ENCODE measurements around the gene SH3D19. TPM values are rescaled to one million over a fixed set of nuclear protein-coding genes. Genes with fewer than 3 reads are reported as not detected.

Gene SH3D19
- total RNA-seq, 1 experiment from 2014 or later = 29.7 TPM

DNA sequence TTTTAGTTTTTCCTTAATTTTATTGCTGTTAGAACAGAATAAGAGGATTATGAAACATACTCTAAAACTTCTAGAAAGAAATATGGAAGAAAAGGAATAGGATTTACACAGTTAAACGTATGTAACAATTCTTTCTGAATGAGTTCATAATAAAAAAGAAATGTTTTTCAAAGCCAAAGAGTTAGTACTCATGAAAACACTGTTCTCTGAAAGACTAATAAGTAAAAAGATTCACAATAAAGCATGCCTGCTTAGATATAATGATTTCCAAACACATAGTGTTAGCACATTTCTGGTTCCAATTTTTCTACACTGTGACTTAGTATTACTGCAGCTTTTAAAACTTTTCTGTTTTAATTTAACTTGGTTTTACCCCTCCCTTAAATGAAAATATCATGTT, 98.2 kb downstream of the SH3D19 start:
- no peak overlapping the region for H3K14ac ChIP-seq (ENCODE audit: insufficient read depth, low read length)
- H3K9me3 ChIP-seq (ENCODE audit: control insufficient read depth, low read depth, low read length) = no peaks in the 10 kb centered on the region
- H3K27ac Mint-ChIP-seq = no peak overlapping the region
- H3K4me2 ChIP-seq (ENCODE audit: insufficient read depth, insufficient read length, low read length) = no peak overlapping the region
- no peak overlapping the region for H2AK5ac ChIP-seq (ENCODE audit: insufficient read length, low read length)
- H3K79me2 ChIP-seq (ENCODE audit: insufficient read depth, low read length) = no peaks in the 10 kb centered on the region
- H2BK15ac ChIP-seq (ENCODE audit: low read depth, low read length) = no peak overlapping the region
- peaks cover 4 to 13% (median 7%) of the 10 kb centered on the region in 3 experiments; a peak in 6 of 7 replicates for H3K36me3 Mint-ChIP-seq (ENCODE audit: insufficient read depth in 1 of 3, low read depth in 3 of 3)
- H4K8ac ChIP-seq (replicated peaks; ENCODE audit: insufficient read length, low read depth, low read length) = no peak overlapping the region
- H2AFZ ChIP-seq (ENCODE audit: low read length) = no peak overlapping the region
- no peak overlapping the region for H3K4me3 Mint-ChIP-seq
- no peaks in the 10 kb centered on the region for H4K20me1 ChIP-seq (ENCODE audit: control insufficient read depth, insufficient read depth, insufficient read length)
- H2BK120ac ChIP-seq (ENCODE audit: low read depth, low read length, poor library complexity, severe bottlenecking) = no peak overlapping the region
- H2BK20ac ChIP-seq (ENCODE audit: low read depth, low read length, poor library complexity, severe bottlenecking) = no peak overlapping the region
- H3T11ph ChIP-seq (ENCODE audit: low read length) = no peak overlapping the region
- no peaks in the 10 kb centered on the region for H3K4me1 ChIP-seq (ENCODE audit: insufficient read depth, low read length)
- no peak overlapping the region for H3K23ac ChIP-seq (ENCODE audit: insufficient read length, low read depth, low read length)
- no peaks in the 10 kb centered on the region for H3K23me2 ChIP-seq (ENCODE audit: insufficient read length, low read depth, low read length, poor library complexity, severe bottlenecking)
- WGBS (ENCODE audit: extremely low coverage, insufficient read length, low lambda C conversion rate) = no CpG with 5 or more reads among the region's 1 CpG
- no peak overlapping the region for H3K18ac ChIP-seq (ENCODE audit: insufficient read length, low read depth, low read length)
- no peak overlapping the region for H2BK12ac ChIP-seq (ENCODE audit: insufficient read length, low read depth, low read length)
- H3K79me1 ChIP-seq (ENCODE audit: insufficient read depth, low read depth, low read length, poor library complexity, severe bottlenecking) = no peaks in the 10 kb centered on the region
- no peaks in the 10 kb centered on the region; a peak in 1 of 5 replicates for H3K9me3 Mint-ChIP-seq
- DNase-seq = no peak
- H3K27me3 ChIP-seq (ENCODE audit: insufficient read depth, low read length) = no peaks in the 10 kb centered on the region
- no peak overlapping the region for H4K91ac ChIP-seq (ENCODE audit: insufficient read length, low read depth, low read length)
- H2BK5ac ChIP-seq (ENCODE audit: insufficient read length, low read length) = no peak overlapping the region
- no peaks in the 10 kb centered on the region for H3K27me3 Mint-ChIP-seq (ENCODE audit: low read depth)
- H3K4me1 Mint-ChIP-seq = peaks cover 8% of the 10 kb centered on the region in 2 experiments
- TF ChIP-seq, protein P1, sequence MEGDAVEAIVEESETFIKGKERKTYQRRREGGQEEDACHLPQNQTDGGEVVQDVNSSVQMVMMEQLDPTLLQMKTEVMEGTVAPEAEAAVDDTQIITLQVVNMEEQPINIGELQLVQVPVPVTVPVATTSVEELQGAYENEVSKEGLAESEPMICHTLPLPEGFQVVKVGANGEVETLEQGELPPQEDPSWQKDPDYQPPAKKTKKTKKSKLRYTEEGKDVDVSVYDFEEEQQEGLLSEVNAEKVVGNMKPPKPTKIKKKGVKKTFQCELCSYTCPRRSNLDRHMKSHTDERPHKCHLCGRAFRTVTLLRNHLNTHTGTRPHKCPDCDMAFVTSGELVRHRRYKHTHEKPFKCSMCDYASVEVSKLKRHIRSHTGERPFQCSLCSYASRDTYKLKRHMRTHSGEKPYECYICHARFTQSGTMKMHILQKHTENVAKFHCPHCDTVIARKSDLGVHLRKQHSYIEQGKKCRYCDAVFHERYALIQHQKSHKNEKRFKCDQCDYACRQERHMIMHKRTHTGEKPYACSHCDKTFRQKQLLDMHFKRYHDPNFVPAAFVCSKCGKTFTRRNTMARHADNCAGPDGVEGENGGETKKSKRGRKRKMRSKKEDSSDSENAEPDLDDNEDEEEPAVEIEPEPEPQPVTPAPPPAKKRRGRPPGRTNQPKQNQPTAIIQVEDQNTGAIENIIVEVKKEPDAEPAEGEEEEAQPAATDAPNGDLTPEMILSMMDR (conservative IDR thresholded peaks at IDR 0.05) = no peak
- no peak overlapping the region for H3K9ac ChIP-seq (ENCODE audit: extremely low read depth, insufficient read length, low read length)
- H4K5ac ChIP-seq (ENCODE audit: insufficient read length, low read depth, low read length) = no peak overlapping the region
- no peak overlapping the region for H3K56ac ChIP-seq (ENCODE audit: insufficient read length, low read depth, low read length)
- no peak overlapping the region for H3K4ac ChIP-seq (ENCODE audit: low read depth, low read length)
- no peak overlapping the region for H3K27ac ChIP-seq (ENCODE audit: insufficient read length, low read depth, low read length)

All from H9 (cell line).